BLaER1 treated with 17β-estradiol and CSF1 and Interleukin-3, amounts not matched to agents 10 nM and 100 nM (cell line): Measurements from ENCODE around the gene CUTA.
A peak's percentile ranks its signal among the peaks of the same experiment; 100 is the strongest.

ENCODE experiments used
- H3K27ac ChIP-seq, 11 experiments: shearing (Covaris generic); formaldehyde crosslinking; 2 replicates each; pipeline ENCODE4 v1.8.1; 2022
- H3K27me3 ChIP-seq, 11 experiments: shearing (Covaris generic); formaldehyde crosslinking; 2 replicates each; pipeline ENCODE4 v1.8.1; 2022
- H3K36me3 ChIP-seq, 11 experiments: shearing (Covaris generic); formaldehyde crosslinking; 2 replicates each; pipeline ENCODE4 v1.8.1; 2022
- H3K4me1 ChIP-seq, 10 experiments: shearing (Covaris generic); formaldehyde crosslinking; 2 replicates each; pipeline ENCODE4 v1.8.1; 2022
- H3K4me2 ChIP-seq, 11 experiments: shearing (Covaris generic); formaldehyde crosslinking; 2 replicates each; pipeline ENCODE4 v1.8.1; 2022
- H3K4me3 ChIP-seq, 10 experiments: shearing (Covaris generic); formaldehyde crosslinking; 2 replicates each; pipeline ENCODE4 v1.8.1; 2022
- H3K9ac ChIP-seq, 11 experiments: shearing (Covaris generic); formaldehyde crosslinking; 2 replicates each; pipeline ENCODE4 v1.8.1; 2022
- H3K9me3 ChIP-seq, 11 experiments: shearing (Covaris generic); formaldehyde crosslinking; replicated peaks in 1 of 11; 2 replicates each; pipeline ENCODE4 v1.8.1; 2022
- H4K20me1 ChIP-seq, 11 experiments: shearing (Covaris generic); formaldehyde crosslinking; 2 replicates each; pipeline ENCODE4 v1.8.1; 2022
- Cebpa-rat ChIP-seq, 11 experiments: shearing (Covaris generic); IDR thresholded peaks; 2 replicates each; pipeline ENCODE4 v1.8.1; 2022

Gene CUTA

DNA sequence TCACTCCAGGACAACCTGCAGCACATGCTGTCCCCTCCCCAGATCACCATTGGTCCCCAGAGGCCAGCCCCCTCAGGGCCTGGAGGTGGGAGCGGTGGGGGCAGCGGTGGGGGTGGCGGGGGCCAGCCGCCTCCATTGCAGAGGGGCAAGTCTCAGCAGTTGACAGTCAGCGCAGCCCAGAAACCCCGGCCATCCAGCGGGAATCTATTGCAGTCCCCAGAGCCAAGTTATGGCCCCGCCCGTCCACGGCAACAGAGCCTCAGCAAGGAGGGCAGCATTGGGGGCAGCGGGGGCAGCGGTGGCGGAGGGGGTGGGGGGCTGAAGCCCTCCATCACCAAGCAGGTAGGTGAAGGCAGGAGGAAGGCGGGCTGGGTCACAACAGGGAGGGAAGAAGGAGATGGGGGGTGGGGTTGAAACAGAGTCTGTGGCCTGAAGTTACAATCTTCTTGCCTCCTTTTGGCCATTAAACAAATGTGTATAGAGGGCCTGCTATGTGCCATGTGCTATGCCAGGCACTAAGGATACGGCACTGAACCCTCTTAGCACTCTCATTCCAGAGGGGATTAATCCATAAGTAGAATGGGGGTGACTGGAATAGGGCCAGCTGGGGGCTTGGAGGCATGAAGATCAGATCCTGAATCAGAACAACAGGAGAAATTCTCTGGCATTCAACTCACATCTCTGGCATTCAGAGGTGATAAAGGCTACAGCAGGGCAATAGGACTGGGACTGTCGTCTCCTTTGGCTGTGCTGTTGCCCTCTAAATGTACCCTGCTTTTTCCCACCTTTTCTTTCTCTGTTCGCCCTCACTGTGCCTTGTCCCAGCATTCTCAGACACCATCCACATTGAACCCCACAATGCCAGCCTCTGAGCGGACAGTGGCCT lies 26.0 kb upstream of the CUTA start:
- H3K9ac ChIP-seq: peak overlapping the region in 2 of 11 experiments; percentile 8 to 61; a peak in 3 of 22 replicates
- H3K27me3 ChIP-seq: no peaks in the 10 kb centered on the region
- H3K4me2 ChIP-seq: peak overlapping the region in 4 of 11 experiments; percentile 6 to 80 (median 64); a peak in 8 of 22 replicates
- no peak overlapping the region for H3K4me3 ChIP-seq
- peaks cover 0 to 20% (median 0%) of the 10 kb centered on the region in 11 experiments; a peak in 3 of 22 replicates for H4K20me1 ChIP-seq
- no peak for TF ChIP-seq Cebpa-rat (IDR thresholded peaks at IDR 0.05)
- no peaks in the 10 kb centered on the region for H3K9me3 ChIP-seq
- peak overlapping the region in 4 of 11 experiments; percentile 28 to 84 (median 68); a peak in 5 of 22 replicates for H3K27ac ChIP-seq
- peaks cover 0 to 49% (median 9%) of the 10 kb centered on the region in 10 experiments; a peak in 11 of 20 replicates for H3K4me1 ChIP-seq
- H3K36me3 ChIP-seq: peaks cover 63 to 98% (median 94%) of the 10 kb centered on the region in 11 experiments

DNA sequence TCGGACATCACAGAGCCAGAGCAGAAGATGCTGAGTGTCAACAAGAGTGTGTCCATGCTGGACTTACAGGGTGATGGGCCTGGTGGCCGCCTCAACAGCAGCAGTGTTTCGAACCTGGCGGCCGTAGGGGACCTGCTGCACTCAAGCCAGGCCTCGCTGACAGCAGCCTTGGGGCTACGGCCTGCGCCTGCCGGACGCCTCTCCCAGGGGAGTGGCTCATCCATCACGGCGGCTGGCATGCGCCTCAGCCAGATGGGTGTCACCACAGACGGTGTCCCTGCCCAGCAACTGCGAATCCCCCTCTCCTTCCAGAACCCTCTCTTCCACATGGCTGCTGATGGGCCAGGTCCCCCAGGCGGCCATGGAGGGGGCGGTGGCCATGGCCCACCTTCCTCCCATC lies 25.1 kb upstream of the CUTA start:
- Histone ChIP-seq H3K9me3 (no peaks in the 10 kb centered on the region), H3K9ac (no peak overlapping the region), H3K27ac (no peak overlapping the region; a peak in 1 of 22 replicates), H3K4me2 (no peak overlapping the region), H3K4me3 (no peak overlapping the region), H3K36me3 (peaks cover 64 to 98% (median 94%) of the 10 kb centered on the region in 11 experiments), H3K4me1 (peaks cover 0 to 41% (median 9%) of the 10 kb centered on the region in 10 experiments; a peak in 11 of 20 replicates), H3K27me3 (no peaks in the 10 kb centered on the region), H4K20me1 (peaks cover 0 to 20% (median 0%) of the 10 kb centered on the region in 11 experiments; a peak in 3 of 22 replicates)
- no peak for TF ChIP-seq Cebpa-rat (IDR thresholded peaks at IDR 0.05)

DNA sequence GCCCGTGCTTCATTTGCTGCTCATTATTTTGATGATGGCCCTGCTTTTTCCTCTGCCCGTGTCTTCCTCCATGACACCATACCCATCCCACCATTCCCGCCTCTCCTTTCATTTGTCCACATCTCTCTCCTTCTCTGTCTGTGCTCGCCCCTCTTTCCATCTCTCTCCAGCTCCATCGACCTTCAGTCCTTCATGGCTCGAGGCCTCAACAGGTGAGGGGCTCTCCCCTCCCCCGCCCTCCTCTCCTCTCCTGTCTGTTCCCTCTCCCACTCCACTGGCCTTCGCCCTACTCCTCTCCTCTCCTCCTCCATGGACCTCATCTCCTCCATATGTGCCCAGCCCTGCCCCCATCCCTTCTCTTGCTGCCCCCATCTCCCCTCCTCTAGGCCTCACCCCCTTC lies 24.4 kb upstream of the CUTA start:
- Histone ChIP-seq H3K36me3 (peaks cover 62 to 96% (median 91%) of the 10 kb centered on the region in 11 experiments), H3K9ac (no peak overlapping the region), H4K20me1 (peaks cover 0 to 20% (median 0%) of the 10 kb centered on the region in 11 experiments; a peak in 3 of 22 replicates), H3K4me3 (no peak overlapping the region), H3K27ac (no peak overlapping the region), H3K4me1 (peaks cover 0 to 33% (median 9%) of the 10 kb centered on the region in 10 experiments; a peak in 11 of 20 replicates), H3K27me3 (no peaks in the 10 kb centered on the region), H3K9me3 (no peaks in the 10 kb centered on the region), H3K4me2 (no peak overlapping the region)
- TF ChIP-seq Cebpa-rat (IDR thresholded peaks at IDR 0.05): no peak

DNA sequence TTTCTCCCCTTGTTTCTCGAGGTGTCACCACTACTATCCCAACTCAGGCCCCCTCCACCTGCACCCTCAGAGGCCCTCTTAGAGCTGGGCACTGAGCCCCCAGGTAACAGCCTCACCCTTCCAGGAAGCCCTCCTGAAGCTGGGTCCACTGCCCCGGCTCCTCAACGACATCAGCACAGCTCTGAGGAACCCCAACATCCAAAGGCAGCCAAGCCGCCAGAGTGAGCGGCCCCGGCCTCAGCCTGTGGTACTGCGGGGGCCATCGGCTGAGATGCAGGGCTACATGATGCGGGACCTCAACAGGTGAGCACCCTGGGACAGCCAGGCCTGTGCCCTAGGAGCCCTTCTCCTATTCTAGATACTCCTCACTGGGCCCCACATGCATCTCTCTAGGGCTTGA lies 23.6 kb upstream of the CUTA start:
- peaks cover 64 to 96% (median 91%) of the 10 kb centered on the region in 11 experiments for H3K36me3 ChIP-seq
- H3K9ac ChIP-seq: no peak overlapping the region
- no peaks in the 10 kb centered on the region for H3K27me3 ChIP-seq

DNA sequence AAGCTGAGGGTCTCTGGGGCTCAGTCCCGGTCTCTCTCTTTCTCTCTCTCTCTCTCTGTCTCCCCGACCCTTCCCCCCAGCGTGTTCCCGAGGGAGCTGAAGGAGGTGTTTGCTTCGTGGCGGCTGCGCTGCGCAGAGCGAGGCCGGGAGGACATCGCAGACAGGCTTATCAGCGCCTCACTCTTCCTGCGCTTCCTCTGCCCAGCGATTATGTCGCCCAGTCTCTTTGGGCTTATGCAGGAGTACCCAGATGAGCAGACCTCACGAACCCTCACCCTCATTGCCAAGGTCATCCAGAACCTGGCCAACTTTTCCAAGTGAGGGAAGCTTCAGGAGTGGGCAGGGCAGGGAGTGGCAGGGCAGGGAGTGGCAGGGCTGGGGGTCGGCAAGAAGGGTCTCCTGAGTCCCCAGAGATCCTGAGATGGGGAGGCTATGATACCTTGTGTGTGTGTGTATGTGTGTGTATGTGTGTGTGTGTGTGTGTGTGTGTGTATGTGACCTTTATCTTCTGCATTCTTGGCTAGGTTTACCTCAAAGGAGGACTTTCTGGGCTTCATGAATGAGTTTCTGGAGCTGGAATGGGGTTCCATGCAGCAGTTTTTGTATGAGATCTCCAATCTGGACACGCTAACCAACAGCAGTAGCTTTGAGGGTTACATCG lies 22.9 kb upstream of the CUTA start:
- Histone ChIP-seq H3K4me1 (peaks cover 0 to 21% (median 9%) of the 10 kb centered on the region in 10 experiments; a peak in 11 of 20 replicates), H3K9me3 (no peaks in the 10 kb centered on the region), H3K9ac (0 out of 22 replicates have a peak overlapping the region, but pooled peaks of 1 of the 11 experiments have one; percentile 2), H3K4me2 (no peak overlapping the region), H4K20me1 (peaks cover 0 to 20% (median 0%) of the 10 kb centered on the region in 11 experiments; a peak in 3 of 22 replicates), H3K27ac (no peak overlapping the region), H3K4me3 (no peak overlapping the region), H3K27me3 (no peaks in the 10 kb centered on the region), H3K36me3 (peaks cover 68 to 96% (median 91%) of the 10 kb centered on the region in 11 experiments)
- no peak for TF ChIP-seq Cebpa-rat (IDR thresholded peaks at IDR 0.05)

More for the DNA sequence above, 23.6 kb upstream of the CUTA start:
- TF ChIP-seq Cebpa-rat (IDR thresholded peaks at IDR 0.05): no peak
- H3K9me3 ChIP-seq: no peaks in the 10 kb centered on the region
- peaks cover 0 to 27% (median 9%) of the 10 kb centered on the region in 10 experiments; a peak in 11 of 20 replicates for H3K4me1 ChIP-seq
- no peak overlapping the region for H3K4me3 ChIP-seq
- no peak overlapping the region; a peak in 1 of 22 replicates for H3K27ac ChIP-seq
- H3K4me2 ChIP-seq: no peak overlapping the region
- peaks cover 0 to 20% (median 0%) of the 10 kb centered on the region in 11 experiments; a peak in 3 of 22 replicates for H4K20me1 ChIP-seq

DNA sequence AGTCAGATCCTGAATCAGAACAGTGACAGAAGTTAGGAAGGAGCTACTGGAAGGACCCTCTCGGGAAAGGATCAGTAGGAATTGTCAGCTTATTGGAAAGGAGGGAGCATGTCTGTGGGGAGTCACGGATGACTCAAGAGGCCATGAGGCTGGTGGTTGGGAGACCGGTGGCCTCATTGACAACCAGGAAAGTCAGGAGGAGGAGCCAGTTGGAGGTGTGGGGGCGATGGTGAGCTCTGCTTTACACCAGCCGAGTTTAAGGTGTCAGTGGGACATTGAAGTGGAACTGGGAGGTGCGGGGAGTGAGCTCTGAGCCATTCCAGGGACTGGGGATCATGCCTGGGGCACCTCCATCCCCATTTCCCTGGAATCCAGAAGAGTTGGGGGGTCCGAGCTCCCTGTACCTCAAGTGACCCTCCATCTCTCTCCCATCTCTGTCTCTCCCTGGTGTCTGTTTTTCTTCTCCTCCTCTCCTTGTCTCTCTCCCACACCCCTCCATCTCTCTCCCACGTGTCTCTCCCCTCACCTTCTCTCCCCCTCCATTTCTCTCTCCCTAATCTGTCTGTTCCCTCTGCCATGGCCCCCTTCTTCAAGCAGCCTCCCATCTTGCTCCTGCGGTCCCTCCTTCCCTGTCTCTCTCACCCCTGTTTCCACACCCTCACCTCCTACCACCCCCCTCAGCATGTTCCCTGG lies 22.2 kb upstream of the CUTA start:
- no peak for TF ChIP-seq Cebpa-rat (IDR thresholded peaks at IDR 0.05)
- no peak overlapping the region for H3K27ac ChIP-seq
- H3K9me3 ChIP-seq: no peaks in the 10 kb centered on the region
- peaks cover 74 to 96% (median 92%) of the 10 kb centered on the region in 11 experiments for H3K36me3 ChIP-seq
- peaks cover 0 to 20% (median 0%) of the 10 kb centered on the region in 11 experiments; a peak in 3 of 22 replicates for H4K20me1 ChIP-seq
- no peaks in the 10 kb centered on the region for H3K27me3 ChIP-seq
- H3K4me1 ChIP-seq: peaks cover 0 to 17% (median 9%) of the 10 kb centered on the region in 10 experiments; a peak in 13 of 20 replicates
- no peak overlapping the region; a peak in 1 of 22 replicates for H3K9ac ChIP-seq
- no peak overlapping the region for H3K4me3 ChIP-seq
- H3K4me2 ChIP-seq: no peak overlapping the region

DNA sequence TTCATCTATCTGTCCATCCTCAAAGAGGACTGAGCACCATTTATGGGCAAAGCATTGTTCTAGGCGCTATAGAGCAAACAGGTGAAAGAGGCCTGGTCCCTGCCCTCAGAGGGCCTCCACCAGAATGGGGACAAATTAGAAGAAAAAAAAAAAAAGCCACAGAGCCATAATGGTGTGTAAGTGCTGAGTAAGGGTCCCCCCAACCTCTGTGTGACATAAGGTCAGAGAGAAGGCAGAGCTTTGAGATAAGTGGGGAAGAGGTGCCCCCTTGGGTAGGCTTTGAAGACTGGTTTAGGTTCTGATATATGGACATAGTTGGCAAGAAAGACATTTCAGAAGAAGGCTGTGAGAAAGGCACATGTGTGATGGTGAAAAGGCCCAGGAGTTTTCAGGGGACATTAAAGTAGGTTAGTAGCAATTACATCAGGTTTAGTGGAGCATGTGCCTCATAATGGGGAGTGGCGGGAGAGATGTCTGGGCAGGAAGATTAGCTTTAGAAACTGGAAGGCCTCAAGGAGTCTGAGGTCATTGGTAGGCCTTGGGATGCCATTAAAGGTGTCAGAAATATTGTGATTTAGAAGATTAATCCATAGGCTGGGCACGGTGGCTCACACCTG lies 21.2 kb upstream of the CUTA start:
- peaks cover 76 to 94% (median 86%) of the 10 kb centered on the region in 11 experiments for H3K36me3 ChIP-seq

DNA sequence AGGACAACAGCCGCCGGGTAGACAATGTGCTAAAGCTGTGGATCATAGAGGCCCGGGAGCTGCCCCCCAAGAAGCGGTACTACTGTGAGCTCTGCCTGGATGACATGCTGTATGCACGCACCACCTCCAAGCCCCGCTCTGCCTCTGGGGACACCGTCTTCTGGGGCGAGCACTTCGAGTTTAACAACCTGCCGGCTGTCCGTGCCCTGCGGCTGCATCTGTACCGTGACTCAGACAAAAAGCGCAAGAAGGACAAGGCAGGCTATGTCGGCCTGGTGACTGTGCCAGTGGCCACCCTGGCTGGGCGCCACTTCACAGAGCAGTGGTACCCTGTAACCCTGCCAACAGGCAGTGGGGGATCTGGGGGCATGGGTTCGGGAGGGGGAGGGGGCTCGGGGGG lies 19.8 kb upstream of the CUTA start:
- TF ChIP-seq Cebpa-rat (IDR thresholded peaks at IDR 0.05): no peak
- Histone ChIP-seq H3K27me3 (no peaks in the 10 kb centered on the region), H3K4me2 (no peak overlapping the region), H3K4me3 (no peak overlapping the region), H3K4me1 (peaks cover 15 to 29% (median 27%) of the 10 kb centered on the region in 10 experiments), H3K9ac (no peak overlapping the region), H3K9me3 (no peaks in the 10 kb centered on the region), H3K36me3 (peaks cover 69 to 83% (median 76%) of the 10 kb centered on the region in 11 experiments), H4K20me1 (peaks cover 0 to 8% (median 0%) of the 10 kb centered on the region in 11 experiments; a peak in 1 of 22 replicates), H3K27ac (no peak overlapping the region)

More for the DNA sequence above, 21.2 kb upstream of the CUTA start:
- Histone ChIP-seq H4K20me1 (peaks cover 0 to 10% (median 0%) of the 10 kb centered on the region in 11 experiments; a peak in 3 of 22 replicates), H3K27ac (no peak overlapping the region), H3K27me3 (no peaks in the 10 kb centered on the region), H3K4me2 (no peak overlapping the region), H3K4me3 (no peak overlapping the region), H3K9ac (no peak overlapping the region), H3K9me3 (no peaks in the 10 kb centered on the region), H3K4me1 (peaks cover 1 to 17% (median 14%) of the 10 kb centered on the region in 10 experiments)
- TF ChIP-seq Cebpa-rat (IDR thresholded peaks at IDR 0.05): no peak
